Endothelial cell of umbilical vein (primary cell): ENCODE data around the gene POU3F1. TPM values are rescaled to one million over a fixed set of nuclear protein-coding genes. Genes with fewer than 3 reads are reported as not detected.

ENCODE experiments used
- BruUV-seq: library from RNA; stranded (reverse); fragments of 400-500 nt; replicated peaks from 2 replicates; lab custom pipeline; 2021; lab: Mats Ljungman, UMichigan
- CTCF ChIA-PET: fragments of 300-600, 350-600 bp; sonication (Branson Sonifier 250); formaldehyde crosslinking; loops from one replicate; lab custom pipeline; 2021; ENCODE audit warnings: antibody characterized with exemption, inconsistent platforms; lab: Charles Lee
- POLR2A ChIA-PET: fragments of 300-600, 350-600 bp; sonication (Branson Sonifier 250); formaldehyde crosslinking; loops from one replicate; lab custom pipeline; 2021; ENCODE audit warnings: antibody characterized with exemption, inconsistent platforms; lab: Charles Lee
- DNase-seq: peaks from one replicate; pipeline ENCODE4 v3.0.0-alpha.2; 2011; ENCODE audit warnings: low read depth, low spot score
- FAIRE-seq: peaks from 2 replicates; lab custom pipeline; 2011; peaks lifted over from hg19 to GRCh38; lab: Jason Lieb, UNC
- H2AFZ ChIP-seq: 2 replicates; pipeline ENCODE4 v1.6.0; 2012; ENCODE audit warnings: low read depth, low read length, control low read depth, inconsistent platforms
- H3K27ac ChIP-seq: 2 replicates; pipeline ENCODE4 v1.5.1; 2011; ENCODE audit warnings: low read depth, mild to moderate bottlenecking, control low read depth, low read length, moderate library complexity; ENCODE audit not compliant: insufficient read depth
- H3K27me3 ChIP-seq, 2 experiments: 2 replicates each; pipeline versions ENCODE4 v1.6.0 to v1.6.1; 2011; ENCODE audit warnings: low read length in 2 of 2, mixed read lengths in 1 of 2; ENCODE audit not compliant: control insufficient read depth in 2 of 2, insufficient read depth in 2 of 2
- H3K36me3 ChIP-seq, 2 experiments: 2 replicates in 1 of 2; 3 replicates in 1 of 2; pipeline ENCODE4 v1.5.1; 2011; ENCODE audit warnings: low read length in 2 of 2, mild to moderate bottlenecking in 1 of 2, moderate library complexity in 1 of 2; ENCODE audit not compliant: control insufficient read depth in 2 of 2, insufficient read depth in 2 of 2; ENCODE audit errors: extremely low read depth in 1 of 2
- H3K4me1 ChIP-seq: 3 replicates; pipeline ENCODE4 v1.5.1; 2011; ENCODE audit warnings: mild to moderate bottlenecking, low read length; ENCODE audit not compliant: control insufficient read depth, insufficient read depth; ENCODE audit errors: extremely low read depth
- H3K4me2 ChIP-seq: 2 replicates; pipeline ENCODE4 v1.6.1; 2011; ENCODE audit warnings: low read length, control low read depth, mixed read lengths; ENCODE audit not compliant: insufficient read depth
- H3K4me3 ChIP-seq, 3 experiments: fragments of 200-600 bp in 1 of 3; sonication (generic), shearing (Covaris generic) in 1 of 3; replicated peaks in 1 of 3; 2 replicates each; pipeline ENCODE4 v1.5.1; 2011 to 2016; ENCODE audit warnings: control low read depth in 3 of 3, low read length in 3 of 3, mild to moderate bottlenecking in 2 of 3, inconsistent platforms in 1 of 3, low read depth in 1 of 3, moderate library complexity in 1 of 3; ENCODE audit not compliant: insufficient read depth in 1 of 3
- H3K79me2 ChIP-seq: 2 replicates; pipeline ENCODE4 v1.6.0; 2012; ENCODE audit warnings: low read length, inconsistent platforms; ENCODE audit not compliant: control insufficient read depth, insufficient read depth
- H3K9ac ChIP-seq: replicated peaks from 2 replicates; pipeline ENCODE3; 2011; ENCODE audit warnings: low read length, control low read depth; ENCODE audit not compliant: insufficient read depth; ENCODE audit errors: extremely low read depth
- H3K9me1 ChIP-seq: replicated peaks from 3 replicates; pipeline ENCODE4 v1.6.0; 2011; ENCODE audit warnings: mild to moderate bottlenecking, low read length; ENCODE audit not compliant: control insufficient read depth, insufficient read depth; ENCODE audit errors: extremely low read depth
- H3K9me3 ChIP-seq: replicated peaks from 2 replicates; pipeline ENCODE4 v1.5.1; 2012; ENCODE audit warnings: low read length, inconsistent platforms; ENCODE audit not compliant: control insufficient read depth, insufficient read depth
- H4K20me1 ChIP-seq: replicated peaks from 2 replicates; pipeline ENCODE3; 2011; ENCODE audit warnings: mild to moderate bottlenecking, low read length; ENCODE audit not compliant: control insufficient read depth, insufficient read depth; ENCODE audit errors: extremely low read depth
- dilution Hi-C: fragments of 300-500 bp; cut with MboI; formaldehyde crosslinking; loops from one replicate; pipeline ENCODE4 v1.15.0; 2019; ENCODE audit warnings: low sequenced_read_pairs; ENCODE audit not compliant: extremely low pct_ligation_motif_present
- intact Hi-C: fragments of 100-400 bp; cut with micrococcal nuclease; formaldehyde crosslinking; loops from one replicate; pipeline ENCODE4 v1.10.0; 2022
- polyA plus RNA-seq, 4 experiments: library from polyadenylated mRNA; depleted of rRNA in 3 of 4; stranded (reverse) in 3 of 4; unstranded in 1 of 4; fragments of >200 nt; gene quantifications; 2 replicates each; pipeline versions ENCODE4 v1.2.1 to v1.2.3, GENCODE V29; 2011 to 2012; ENCODE audit warnings: missing spikeins in 1 of 4
- total RNA-seq: library from RNA; stranded (reverse); gene quantifications from 2 replicates; pipeline ENCODE4 v1.2.3, GENCODE V29; 2021
- TF ChIP-seq, protein P1 (sequence below), 2 donors: IDR thresholded peaks; 1 replicate in 1 of 2; 2 replicates in 1 of 2; pipeline ENCODE4 v1.5.1; 2011; ENCODE audit warnings: low read length in 2 of 2, mild to moderate bottlenecking in 2 of 2, moderate library complexity in 2 of 2, control low read depth in 1 of 2, inconsistent platforms in 1 of 2, low read depth in 1 of 2; ENCODE audit not compliant: insufficient read depth in 1 of 2; ENCODE audit errors: extremely low read depth in 1 of 2
- TF ChIP-seq, protein P2 (sequence below): IDR thresholded peaks from 2 replicates; pipeline ENCODE4 v1.6.1; 2011; ENCODE audit not compliant: insufficient read depth, insufficient read length

The POU3F1 gene
- total and polyA plus RNA-seq, 2 donors (not counting 3 experiments of a cell fraction or from before 2014, with no cell fraction given), result not detected

DNA sequence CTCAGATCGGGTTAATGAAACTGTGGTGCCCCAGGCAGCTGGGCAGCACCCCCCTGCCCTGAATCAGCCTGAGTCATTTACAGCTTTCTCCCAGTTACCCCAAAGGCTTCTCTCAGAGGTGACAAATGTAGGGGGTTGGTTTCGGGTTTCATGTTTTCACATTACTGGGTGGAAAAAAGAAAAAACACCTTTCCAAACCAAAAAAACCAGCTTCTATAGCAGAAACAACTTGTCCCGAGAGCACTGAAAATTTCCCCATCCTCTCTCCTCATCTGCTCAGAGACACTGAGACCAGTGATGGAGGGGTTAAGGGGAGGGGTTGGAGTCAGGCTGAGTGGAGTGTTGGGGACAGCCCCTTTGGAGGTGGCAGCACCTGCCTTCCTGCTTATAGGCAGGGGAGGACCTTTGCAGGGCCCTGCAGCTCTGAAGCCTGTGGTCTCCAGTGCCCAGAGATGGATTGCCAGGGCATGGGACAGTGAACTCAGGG is 18.4 kb downstream of the POU3F1 start:
- FAIRE-seq, result no peak
- H3K4me3 ChIP-seq, result no peak overlapping the region
- no peaks in the 10 kb centered on the region for H3K27me3 ChIP-seq
- H3K9ac ChIP-seq, result no peak overlapping the region
- intact Hi-C loops, result loop anchor here (5.0 to 10.0 kb wide), 3 partner anchors 477 to 789 kb away; no protein-coding TSS in a partner anchor
- ChIA-PET CTCF (interaction anchor here (0.9 to 7.4 kb wide), 7 partner anchors 10 to 806 kb away, joined by 3 to 66 read pairs (median 20); partner anchors contain the start of gene POU3F1), POLR2A (no interaction called here)
- H3K4me2 ChIP-seq, result no peak overlapping the region
- dilution Hi-C loops, result no loop called here
- no peaks in the 10 kb centered on the region for H3K9me1 ChIP-seq
- peaks cover 3 to 6% of the 10 kb centered on the region in 2 experiments for H3K36me3 ChIP-seq
- TF ChIP-seq, protein P1, sequence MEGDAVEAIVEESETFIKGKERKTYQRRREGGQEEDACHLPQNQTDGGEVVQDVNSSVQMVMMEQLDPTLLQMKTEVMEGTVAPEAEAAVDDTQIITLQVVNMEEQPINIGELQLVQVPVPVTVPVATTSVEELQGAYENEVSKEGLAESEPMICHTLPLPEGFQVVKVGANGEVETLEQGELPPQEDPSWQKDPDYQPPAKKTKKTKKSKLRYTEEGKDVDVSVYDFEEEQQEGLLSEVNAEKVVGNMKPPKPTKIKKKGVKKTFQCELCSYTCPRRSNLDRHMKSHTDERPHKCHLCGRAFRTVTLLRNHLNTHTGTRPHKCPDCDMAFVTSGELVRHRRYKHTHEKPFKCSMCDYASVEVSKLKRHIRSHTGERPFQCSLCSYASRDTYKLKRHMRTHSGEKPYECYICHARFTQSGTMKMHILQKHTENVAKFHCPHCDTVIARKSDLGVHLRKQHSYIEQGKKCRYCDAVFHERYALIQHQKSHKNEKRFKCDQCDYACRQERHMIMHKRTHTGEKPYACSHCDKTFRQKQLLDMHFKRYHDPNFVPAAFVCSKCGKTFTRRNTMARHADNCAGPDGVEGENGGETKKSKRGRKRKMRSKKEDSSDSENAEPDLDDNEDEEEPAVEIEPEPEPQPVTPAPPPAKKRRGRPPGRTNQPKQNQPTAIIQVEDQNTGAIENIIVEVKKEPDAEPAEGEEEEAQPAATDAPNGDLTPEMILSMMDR (IDR thresholded peaks at IDR 0.05; ENCODE audit: extremely low read depth in 1 of 2, insufficient read depth in 1 of 2, low read depth in 1 of 2, low read length in 2 of 2), result no peak
- TF ChIP-seq, protein P2, sequence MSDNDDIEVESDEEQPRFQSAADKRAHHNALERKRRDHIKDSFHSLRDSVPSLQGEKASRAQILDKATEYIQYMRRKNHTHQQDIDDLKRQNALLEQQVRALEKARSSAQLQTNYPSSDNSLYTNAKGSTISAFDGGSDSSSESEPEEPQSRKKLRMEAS, result no peak
- H3K79me2 ChIP-seq, result no peaks in the 10 kb centered on the region
- no peak overlapping the region for H3K27ac ChIP-seq
- no peak overlapping the region for H2AFZ ChIP-seq
- no peaks in the 10 kb centered on the region for H4K20me1 ChIP-seq
- no peaks in the 10 kb centered on the region for H3K9me3 ChIP-seq
- DNase-seq, result no peak
- BruUV-seq, result no TSS peak
- H3K4me1 ChIP-seq, result peaks cover 40% of the 10 kb centered on the region
